ENCODE data around the gene ORM2.

DNA sequence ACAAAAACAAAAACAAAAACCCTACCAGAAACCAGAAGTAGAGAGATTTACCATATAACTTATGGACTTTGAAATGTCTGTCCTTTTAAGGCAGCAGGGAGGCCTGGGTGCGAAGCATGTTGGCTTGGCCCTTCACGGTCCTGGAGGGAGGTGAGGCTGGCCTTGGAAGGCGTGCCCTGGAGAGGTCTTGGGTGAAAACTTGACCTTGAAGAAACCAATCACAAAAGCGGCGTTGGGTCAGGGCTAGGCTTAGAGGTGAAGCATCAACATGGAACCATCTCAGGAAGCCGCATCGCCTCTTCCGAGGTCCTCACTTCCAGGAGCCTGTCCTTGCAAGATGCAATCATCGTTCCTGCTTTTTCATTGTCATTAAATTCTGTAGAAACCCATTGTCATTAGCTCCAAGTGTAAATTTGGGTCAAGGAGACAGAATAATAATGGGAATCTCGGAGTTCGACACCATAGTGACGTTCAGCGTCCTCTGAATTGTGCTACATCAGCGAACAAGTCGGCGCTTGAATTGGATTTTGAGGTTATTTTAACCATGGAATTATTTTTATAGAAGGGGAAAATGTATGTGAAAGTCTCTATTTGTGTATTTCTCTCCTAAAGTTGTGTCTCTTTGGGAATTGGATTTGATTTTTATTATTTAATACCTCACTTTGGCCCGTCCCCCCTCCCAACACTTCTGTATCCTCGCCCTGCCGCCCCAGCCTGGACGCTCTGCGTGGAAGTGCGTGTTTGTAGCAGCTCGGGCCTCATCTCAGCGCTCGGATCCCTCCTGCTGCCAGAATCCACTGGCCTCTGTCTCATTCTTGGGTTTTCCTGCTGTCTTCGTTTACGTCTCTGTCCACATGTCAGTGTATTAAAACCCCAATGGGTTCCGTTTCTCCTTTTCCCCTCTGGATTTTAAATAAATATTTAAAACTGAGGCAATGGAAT is 17.8 kb upstream of the ORM2 start:
- TF ChIP-seq, protein P1, sequence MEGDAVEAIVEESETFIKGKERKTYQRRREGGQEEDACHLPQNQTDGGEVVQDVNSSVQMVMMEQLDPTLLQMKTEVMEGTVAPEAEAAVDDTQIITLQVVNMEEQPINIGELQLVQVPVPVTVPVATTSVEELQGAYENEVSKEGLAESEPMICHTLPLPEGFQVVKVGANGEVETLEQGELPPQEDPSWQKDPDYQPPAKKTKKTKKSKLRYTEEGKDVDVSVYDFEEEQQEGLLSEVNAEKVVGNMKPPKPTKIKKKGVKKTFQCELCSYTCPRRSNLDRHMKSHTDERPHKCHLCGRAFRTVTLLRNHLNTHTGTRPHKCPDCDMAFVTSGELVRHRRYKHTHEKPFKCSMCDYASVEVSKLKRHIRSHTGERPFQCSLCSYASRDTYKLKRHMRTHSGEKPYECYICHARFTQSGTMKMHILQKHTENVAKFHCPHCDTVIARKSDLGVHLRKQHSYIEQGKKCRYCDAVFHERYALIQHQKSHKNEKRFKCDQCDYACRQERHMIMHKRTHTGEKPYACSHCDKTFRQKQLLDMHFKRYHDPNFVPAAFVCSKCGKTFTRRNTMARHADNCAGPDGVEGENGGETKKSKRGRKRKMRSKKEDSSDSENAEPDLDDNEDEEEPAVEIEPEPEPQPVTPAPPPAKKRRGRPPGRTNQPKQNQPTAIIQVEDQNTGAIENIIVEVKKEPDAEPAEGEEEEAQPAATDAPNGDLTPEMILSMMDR (IDR thresholded peaks at IDR 0.05): no peak
- TF ChIP-seq POLR2A (IDR thresholded peaks at IDR 0.05): no peak
